HG03045 (cell line): Measurements from ENCODE around the gene KCNK6.

Experiments
- ATAC-seq: cut with Tn5 transposase; IDR thresholded peaks from one replicate; pipeline ENCODE4 v1.9.1; 2021; ENCODE audit warnings: mild to moderate bottlenecking, moderate library complexity; ENCODE audit not compliant: unreplicated experiment

KCNK6 gene

DNA sequence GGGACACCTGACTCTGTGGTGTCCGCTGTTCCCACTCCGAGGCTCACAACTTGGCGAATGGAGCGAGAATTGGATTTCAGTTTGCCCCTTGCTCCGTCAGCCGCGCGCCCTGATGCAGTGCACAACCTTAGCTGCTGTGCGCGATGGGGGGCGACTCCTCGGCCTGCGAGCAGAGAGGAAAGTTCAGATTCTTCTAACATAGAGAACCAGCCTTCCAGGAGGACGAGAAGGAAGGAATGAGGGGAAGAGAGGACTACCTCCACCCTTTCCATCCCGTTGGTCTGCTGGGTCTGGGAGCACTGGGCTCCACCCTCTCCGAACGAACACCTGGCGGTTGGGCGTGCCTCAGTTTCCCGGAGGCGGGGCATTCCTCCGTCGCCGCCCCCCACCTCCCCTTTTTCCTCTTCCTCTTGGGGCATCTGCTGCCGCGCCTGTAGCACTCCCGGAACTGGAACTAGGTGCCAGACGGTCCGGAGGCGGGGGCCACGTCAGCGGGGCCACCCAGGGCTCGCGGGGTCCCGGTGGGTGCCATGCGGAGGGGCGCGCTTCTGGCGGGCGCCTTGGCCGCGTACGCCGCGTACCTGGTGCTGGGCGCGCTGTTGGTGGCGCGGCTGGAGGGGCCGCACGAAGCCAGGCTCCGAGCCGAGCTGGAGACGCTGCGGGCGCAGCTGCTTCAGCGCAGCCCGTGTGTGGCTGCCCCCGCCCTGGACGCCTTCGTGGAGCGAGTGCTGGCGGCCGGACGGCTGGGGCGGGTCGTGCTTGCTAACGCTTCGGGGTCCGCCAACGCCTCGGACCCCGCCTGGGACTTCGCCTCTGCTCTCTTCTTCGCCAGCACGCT is at the start of gene KCNK6:
Gene KCNK6, plus strand, starts transcription at position 425 of the 838 bp plus-strand sequence. Its CDS starts 106 bp downstream, at position 531.
- no peak for ATAC-seq

DNA sequence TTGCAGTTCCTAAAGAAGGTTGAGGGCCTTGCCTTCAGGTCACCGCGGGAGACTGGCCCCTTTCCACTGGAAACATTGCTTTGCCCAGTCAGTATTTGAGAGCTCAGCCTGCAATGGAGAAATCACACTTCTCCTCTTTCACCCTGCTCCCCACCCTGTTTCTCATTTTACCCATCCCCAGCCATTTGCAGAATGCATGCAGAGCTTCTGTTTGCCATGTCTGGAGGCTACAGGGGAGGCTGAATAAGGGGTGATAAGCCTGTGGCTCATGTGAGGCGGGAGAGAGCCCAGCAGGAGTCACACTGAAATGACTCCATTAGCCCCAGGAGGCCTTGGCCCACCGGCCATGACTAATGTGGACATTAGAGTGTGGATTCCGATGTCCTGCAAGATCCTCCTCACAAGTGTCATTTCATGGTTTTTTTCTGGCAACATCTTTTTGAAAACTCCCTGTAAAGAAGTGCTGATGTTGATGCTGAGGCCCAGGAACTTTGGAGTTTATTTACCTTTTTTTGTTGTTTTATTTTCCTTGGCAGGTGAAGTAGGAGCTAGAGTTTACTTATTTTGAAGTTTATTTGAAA is 49.0 kb upstream of the KCNK6 start:
- no peak for ATAC-seq

DNA sequence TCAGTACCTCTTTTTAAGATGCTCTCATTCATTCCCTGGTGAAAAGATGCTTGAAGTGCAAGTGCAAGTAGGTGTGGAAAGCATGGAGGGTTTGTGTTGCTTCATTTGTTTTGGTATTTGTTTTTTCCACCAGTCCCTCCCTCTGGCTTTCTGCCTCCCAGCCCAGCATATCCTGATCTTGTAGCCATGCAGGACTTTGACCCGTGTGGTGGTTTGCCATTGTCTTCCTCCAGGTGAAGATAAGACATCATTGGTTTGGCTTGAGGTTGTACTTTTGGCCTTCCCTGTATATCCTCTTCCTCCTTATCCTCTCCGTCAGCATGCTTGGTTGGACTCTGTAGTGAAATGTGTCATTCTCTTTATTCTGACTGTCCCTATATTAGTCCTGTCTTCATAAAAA is 46.1 kb upstream of the KCNK6 start:
- ATAC-seq, result no peak

DNA sequence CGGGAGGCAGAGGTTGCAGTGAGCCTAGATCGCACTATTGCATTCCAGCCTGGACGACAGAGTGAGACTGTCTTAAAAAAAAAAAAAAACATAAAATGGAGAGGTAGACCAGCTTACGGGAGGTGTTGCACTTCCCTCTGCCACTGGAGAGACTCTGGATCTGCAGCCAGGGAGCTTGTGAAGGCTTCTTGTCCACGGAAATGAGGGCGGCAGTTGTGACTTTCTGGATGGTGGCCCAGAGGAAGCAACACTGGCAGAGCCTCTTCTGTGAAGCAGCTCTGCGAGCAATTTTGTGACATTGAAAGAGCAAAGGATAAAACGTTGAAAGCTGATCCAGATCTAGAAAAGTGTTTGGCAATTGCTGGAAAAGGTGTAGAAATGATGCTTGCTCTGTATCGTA is 44.9 kb upstream of the KCNK6 start:
- no peak for ATAC-seq

DNA sequence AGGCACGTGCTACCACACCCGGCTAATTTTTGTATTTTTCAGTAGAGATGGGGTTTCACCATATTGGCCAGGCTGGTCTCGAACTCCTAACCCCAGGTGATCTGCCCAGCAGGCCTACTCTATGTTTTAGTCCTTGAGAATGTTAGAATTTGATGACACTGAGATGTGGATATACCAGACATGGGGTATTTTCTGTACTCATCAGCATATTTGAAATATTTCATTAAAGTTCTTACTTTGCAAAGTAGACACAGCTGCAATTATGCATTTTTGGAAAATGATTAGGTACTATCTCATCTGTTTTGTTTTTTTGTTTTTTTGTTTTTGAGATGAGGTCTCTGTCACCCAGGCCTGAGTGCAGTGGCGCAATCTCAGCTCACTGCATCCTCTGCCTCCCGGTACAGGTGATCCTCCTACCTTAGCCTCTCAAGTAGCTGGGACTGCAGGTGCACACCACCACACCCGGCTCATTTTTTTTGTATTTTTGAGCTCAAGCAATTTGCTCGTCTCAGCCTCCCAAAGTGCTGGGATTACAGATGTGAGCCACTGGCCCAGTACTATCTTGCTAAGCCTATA is 42.6 kb upstream of the KCNK6 start:
- no peak for ATAC-seq

DNA sequence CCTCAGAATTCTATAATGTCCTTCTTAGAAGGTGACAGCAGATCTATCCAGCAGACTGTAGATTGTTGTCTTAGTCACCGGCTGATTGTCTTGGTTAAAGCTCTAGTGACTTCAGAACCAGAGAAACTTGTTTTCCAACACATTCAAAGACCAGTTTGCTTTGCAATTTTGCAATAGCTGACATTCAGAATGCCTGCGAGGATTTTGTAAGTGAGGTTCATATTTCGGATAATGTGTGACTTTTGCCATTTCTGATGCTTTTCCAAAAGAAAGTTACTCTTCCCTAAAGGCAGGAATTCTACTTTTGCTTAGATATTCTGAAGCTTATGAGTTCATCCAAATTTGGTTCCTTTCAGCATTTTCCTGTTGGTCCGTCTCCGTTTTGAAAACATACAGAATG is 42.1 kb upstream of the KCNK6 start:
- no peak for ATAC-seq

DNA sequence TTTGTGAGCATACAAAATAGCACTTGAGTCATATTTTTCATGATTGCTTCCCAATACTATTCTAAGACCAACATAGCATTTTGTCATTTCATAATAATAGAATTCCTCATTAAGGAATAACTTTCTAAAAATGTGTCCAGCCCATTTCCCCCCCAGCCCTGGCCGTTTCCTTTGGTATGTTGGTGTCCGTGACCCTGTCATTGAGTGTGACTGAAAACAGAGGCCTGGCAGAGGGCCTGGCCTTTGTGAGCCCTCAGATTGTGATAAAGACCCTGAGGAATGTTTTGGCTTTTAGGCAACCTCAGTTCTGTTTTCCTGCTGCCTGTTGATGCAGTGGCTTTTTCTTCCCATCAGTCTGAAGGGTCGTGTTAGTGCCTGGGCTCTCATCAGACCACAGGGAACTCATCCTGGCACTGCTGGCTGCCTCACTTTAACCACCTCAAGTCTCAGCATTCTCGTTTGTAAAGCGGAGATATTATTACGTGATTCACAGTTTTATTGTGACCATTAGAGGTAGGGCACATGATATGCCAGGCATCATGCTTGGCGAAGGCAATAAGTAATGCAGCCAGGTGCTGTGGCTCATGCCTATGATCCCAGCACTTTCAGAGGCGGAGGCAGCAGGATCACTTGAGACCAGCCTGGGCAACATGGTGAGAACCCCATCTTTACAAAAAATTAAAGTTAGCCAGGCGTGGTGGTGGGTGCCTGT is 41.5 kb upstream of the KCNK6 start:
- no peak for ATAC-seq

DNA sequence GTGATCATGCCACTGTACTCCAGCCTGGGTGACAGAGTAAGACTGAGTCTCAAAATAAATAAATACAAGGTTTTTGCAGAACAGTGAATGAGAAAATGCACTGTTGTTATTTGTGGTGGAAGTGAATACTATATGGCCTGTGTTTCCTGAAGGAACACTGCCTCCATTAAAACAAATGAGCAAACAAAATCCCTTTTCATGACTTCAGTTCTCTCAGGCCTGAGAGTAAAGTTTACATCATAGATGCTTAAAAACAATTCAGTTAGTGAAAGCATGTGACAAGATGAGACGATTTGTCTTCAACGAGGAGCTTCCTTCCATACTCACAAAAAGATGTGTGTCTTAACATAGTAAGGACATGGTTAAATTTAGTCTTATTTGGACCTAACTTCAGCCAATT is 40.9 kb upstream of the KCNK6 start:
- ATAC-seq, result no peak

DNA sequence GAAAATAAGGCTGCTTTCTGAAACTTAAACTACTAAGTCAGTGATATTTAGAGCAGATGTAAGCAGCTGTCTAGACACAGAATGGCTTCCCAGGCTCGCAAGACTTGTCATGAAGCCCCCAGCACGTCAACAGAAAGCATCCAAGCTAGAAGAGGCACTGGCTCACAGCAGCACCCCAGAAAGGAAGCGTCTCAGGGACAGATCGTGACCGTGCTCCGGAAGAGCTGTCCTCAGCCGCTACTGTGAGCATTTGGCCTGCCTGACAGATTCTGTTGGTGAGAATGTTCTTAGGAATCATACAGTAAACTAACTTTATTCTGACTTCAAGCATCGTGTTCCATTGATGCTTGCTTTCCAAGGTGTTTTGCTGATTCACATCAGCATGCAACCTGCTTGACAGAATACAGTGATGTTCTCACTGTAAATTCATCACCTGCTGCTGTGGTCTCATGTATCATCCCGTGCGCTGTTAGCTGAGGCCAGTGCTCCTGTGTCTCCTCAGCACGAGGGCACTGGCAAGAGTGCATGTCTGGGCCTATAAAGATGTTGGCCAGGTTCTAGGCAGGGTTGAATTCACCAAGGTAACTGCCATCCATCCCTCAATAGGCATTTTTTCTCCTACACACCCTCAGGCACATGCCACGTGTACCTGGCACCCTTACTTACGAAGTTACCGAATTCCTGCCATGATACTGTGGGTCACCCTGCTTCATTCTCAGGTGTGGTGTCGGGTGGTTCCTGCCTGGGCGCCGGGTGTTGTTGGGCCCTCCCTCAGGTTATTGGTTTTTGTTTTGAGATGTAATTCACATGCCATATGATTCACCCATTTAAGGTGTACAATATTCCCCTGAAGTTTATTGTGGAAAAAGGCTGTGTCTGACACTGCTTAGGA is 39.4 kb upstream of the KCNK6 start:
- ATAC-seq, result no peak

DNA sequence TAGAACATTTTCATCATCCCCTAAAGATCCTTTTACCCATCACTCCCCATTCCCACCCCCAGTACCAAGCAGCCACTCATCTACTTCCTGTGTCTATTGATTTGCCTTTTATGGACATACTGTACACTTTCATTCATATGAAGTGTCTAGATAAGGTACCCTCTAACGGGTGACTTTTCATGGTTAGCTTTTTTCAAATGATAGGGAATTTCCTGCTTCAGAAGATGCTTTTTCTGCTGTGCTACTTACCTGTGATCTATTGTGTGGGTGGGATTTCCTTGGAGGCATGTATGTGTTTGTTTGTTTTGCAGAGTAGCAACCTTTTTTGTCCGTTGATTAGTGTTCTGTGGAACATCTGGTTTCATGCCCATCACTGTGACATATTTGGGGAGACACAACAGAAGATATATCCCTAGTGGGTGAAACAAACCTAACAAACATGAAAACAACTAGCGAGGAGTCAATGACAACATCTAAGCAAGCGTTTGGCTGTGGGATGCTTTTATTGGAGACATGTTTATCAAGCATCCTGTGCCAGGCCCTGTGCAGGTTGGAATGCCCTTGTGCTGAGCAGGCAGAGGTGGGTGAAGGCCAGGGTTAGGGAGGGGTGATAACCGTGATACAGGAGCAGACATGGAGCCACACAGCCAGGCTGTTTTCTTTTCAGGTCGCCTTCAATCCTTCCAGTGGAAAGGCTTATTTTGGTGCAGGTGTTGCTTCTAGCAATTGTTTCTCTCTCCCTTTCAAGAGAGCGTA is 37.7 kb upstream of the KCNK6 start:
- ATAC-seq, result no peak

DNA sequence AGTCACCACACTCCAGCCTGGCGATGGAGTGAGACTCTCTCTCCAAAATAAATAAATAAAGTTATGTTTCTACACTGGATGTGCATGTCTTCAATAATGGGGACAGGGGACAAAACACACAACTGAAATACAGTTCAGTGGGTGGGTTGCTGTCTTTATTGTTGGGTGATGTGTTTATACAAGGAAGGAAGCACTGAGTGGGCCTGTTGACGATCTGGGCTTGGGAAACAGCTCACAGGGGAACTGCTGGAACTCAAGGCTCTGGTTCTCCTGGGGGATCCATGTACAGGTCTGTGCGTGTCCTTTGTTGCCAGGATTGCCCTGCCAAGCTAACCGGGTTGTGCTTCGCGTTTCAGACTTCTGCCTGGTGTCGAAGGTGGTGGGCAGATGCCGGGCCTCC is 36.4 kb upstream of the KCNK6 start:
- ATAC-seq, result no peak

DNA sequence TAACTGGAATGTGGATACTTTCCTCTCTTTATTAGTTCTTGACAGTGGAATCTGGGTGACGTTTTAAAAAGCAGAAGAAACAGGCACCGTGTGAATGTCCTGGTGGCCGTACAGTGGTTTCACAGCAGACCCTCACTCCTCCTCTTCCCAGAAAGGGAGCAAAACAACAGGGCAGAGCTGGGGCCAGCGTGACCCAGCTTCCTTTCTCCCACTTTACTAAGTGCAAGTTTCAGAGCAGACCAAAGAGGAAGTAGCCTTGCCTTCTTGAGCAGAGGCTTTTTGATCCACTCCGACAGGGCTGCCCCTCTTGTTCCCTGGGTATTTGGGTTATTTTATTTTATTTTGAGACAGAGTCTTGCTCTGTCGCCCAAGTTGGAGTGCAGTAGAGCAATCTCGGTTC is 35.2 kb upstream of the KCNK6 start:
- no peak for ATAC-seq

DNA sequence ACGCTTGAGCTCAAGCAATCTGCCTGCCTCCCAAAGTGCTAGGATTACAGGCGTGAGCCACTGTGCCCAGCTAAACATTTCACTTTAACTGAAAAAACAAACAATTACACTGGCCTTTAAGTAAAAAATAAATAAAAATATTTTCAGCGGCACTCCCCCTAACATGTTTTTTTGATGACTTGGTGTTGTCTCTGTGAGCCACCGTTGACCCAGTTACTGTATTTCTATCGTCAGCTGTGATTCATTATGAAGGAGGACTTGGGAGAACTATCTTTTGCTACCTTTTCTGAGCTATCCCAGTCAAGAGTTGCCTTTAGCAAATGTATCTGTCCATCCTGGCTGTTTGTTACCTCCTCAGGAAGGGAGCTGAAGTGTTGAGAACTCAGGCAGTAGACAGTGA is 34.1 kb upstream of the KCNK6 start:
- no peak for ATAC-seq

DNA sequence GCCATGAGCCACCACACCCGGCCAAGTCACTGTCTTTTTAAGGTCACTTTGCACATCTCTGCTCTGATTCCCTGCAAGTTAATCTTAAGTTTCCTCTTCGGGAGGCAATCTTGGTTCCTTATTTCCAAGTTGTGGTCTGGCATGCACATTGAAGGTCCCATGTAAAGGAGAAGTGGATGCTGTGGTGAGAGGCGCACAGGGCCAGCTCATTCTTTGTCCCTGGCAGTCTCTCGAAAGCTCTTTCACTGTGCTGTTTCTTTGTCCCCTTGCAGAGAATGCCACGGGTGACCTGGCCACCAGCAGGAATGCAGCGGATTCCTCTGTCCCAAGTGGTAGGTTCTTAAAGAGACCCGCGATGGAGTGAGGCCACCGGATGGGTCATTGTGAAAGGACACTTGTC is 32.0 kb upstream of the KCNK6 start:
- ATAC-seq, result no peak

DNA sequence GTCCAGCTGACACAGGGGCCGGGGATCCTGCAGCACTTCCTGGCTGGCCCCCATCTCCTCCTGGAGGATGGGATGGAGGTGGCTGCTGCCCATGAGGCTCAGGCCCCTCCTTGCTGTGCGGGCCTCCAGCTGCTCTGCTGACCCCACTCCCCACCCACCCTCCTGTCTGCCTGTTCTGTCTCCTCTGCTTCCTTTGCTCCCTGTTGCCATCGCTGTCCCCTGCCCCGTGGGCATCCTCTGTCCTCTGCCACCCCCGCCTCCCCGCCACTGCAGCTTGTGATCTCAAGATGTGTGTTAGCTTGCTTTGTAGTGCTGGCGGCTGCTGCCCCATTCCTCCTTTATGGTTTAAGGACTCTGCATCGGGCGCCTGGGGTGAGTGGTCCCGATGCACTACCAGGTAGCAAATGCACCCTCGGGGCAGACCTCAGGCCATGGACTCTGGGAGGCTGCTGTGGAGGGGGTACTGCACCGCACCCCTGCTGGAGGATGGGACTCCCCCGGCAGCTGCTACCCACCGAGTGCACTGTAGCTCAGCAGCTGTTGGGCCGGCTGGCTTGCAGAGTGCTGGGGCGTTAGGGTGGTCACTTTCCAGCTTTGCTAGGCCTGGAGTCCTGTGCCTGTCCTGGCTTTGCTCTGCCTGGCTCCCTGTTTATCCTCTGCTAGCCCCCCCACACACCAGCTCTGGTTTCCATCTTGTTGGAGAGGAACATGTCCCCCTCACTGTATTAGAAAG is 31.4 kb upstream of the KCNK6 start:
- ATAC-seq, result no peak

DNA sequence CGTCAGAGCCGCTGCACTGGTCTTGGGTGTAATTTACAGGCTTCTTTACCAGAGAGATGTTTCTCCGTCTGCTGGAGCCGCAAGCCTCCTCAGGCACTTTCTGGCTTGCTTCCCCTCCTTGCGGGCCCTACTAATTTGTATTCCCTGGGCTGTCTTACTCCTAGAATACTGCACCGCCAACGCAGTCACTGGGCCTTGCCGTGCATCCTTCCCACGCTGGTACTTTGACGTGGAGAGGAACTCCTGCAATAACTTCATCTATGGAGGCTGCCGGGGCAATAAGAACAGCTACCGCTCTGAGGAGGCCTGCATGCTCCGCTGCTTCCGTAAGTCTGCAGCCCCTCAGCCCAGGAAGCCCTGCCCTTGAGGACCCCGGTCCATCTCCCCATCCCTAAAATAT is 29.7 kb upstream of the KCNK6 start:
- no peak for ATAC-seq

DNA sequence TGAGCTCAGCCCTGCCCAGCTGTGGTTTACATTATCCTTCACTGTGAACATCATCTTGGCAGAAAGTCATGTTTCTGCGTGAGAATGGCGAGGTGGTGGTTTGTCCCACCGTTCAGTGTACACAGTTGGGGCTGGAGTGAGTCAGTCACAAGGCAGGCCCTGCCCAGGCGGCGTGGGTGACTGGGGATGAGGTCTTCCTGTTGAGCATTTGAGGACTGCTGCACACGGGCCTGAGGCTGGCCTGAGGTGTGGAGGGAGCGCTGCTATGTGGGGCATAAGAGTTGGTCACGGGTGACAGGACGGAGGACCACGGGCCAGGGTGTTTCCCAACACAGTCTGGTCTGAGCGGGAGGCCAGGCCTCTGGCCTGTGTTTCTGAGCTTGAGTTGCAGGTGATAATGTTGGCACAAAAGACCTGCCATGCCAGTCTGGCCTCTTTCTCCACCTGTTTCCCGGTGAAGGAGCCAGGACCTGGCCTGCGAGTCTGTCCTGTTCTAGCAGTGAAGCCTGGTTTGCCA is 29.0 kb upstream of the KCNK6 start:
- no peak for ATAC-seq

DNA sequence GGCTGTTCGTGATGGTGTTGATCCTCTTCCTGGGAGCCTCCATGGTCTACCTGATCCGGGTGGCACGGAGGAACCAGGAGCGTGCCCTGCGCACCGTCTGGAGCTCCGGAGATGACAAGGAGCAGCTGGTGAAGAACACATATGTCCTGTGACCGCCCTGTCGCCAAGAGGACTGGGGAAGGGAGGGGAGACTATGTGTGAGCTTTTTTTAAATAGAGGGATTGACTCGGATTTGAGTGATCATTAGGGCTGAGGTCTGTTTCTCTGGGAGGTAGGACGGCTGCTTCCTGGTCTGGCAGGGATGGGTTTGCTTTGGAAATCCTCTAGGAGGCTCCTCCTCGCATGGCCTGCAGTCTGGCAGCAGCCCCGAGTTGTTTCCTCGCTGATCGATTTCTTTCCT is 27.8 kb upstream of the KCNK6 start:
- no peak for ATAC-seq

DNA sequence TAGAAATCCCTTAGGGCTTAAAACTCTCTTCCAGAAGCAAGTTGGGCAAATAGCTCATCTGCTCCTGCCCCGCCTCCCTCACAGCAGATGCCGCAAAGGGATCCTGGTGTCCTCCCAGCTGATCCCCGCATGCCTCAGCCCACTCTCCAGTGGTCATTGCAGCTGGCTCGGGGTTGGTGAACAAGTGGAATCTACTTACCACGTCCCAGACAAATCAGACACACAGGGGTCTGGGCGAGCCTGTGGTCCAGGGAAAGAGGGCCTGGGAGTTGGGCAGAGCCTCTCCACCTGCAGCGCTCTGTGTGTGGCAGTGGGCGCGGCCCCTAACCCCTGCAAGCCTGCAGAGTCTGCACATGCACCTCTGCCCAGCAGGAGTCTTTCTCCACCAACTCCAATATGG is 26.4 kb upstream of the KCNK6 start:
- ATAC-seq, result no peak
